Neuronal stem cell (in vitro differentiated cells): ENCODE measurements around the gene STMN3.
"Not testable (repeated sequence)": the region's sequence is repeated elsewhere in the genome, so short reads cannot be mapped to it uniquely, and the experiment has no call there.

Experiments used
- DNase-seq: peaks from one replicate; pipeline ENCODE4 v3.0.0-alpha.2; 2013; ENCODE audit warnings: low spot score
- H2AFZ ChIP-seq: one replicate; pipeline ENCODE4 v1.6.1; 2013; ENCODE audit warnings: mild to moderate bottlenecking, low read length, inconsistent platforms
- H2AK5ac ChIP-seq: 2 replicates; pipeline ENCODE4 v1.6.1; 2013; ENCODE audit warnings: low read depth, mild to moderate bottlenecking, inconsistent platforms, low read length, moderate library complexity, mixed read lengths
- H2BK120ac ChIP-seq: 2 replicates; pipeline ENCODE4 v1.6.1; 2013; ENCODE audit warnings: low read depth, mild to moderate bottlenecking, inconsistent platforms, low read length, moderate library complexity, mixed read lengths
- H2BK12ac ChIP-seq: one replicate; pipeline ENCODE4 v1.6.1; 2013; ENCODE audit warnings: low read length, inconsistent platforms
- H2BK15ac ChIP-seq: 2 replicates; pipeline ENCODE4 v1.6.1; 2013; ENCODE audit warnings: mild to moderate bottlenecking, low read length, inconsistent platforms, mixed read lengths
- H2BK5ac ChIP-seq: one replicate; pipeline ENCODE4 v1.6.1; 2013; ENCODE audit warnings: inconsistent platforms, mild to moderate bottlenecking, low read length, moderate library complexity
- H3K14ac ChIP-seq: one replicate; pipeline ENCODE4 v1.6.1; 2013; ENCODE audit warnings: low read length, inconsistent platforms
- H3K18ac ChIP-seq: 2 replicates; pipeline ENCODE4 v1.6.1; 2013; ENCODE audit warnings: low read length, inconsistent platforms
- H3K23ac ChIP-seq: 2 replicates; pipeline ENCODE4 v1.6.1; 2013; ENCODE audit warnings: low read depth, mild to moderate bottlenecking, mixed read lengths, low read length, inconsistent platforms; ENCODE audit not compliant: poor library complexity
- H3K27ac ChIP-seq: replicated peaks from 3 replicates; pipeline ENCODE4 v1.5.1; 2013; ENCODE audit warnings: low read length, inconsistent platforms
- H3K27me3 ChIP-seq, 3 experiments: 2 replicates each; pipeline ENCODE4 v1.6.1; 2013; ENCODE audit warnings: low read length in 3 of 3, mild to moderate bottlenecking in 2 of 3, inconsistent platforms in 1 of 3, low read depth in 1 of 3, mixed read lengths in 1 of 3, moderate library complexity in 1 of 3; ENCODE audit not compliant: control insufficient read depth in 3 of 3, insufficient read depth in 3 of 3
- H3K36me3 ChIP-seq, 2 donors: replicated peaks in 1 of 2; 2 replicates each; pipeline ENCODE4 v1.6.1; 2013; ENCODE audit warnings: low read length in 2 of 2; ENCODE audit not compliant: control insufficient read depth in 2 of 2, insufficient read depth in 2 of 2
- H3K4ac ChIP-seq: 2 replicates; pipeline ENCODE4 v1.6.1; 2013; ENCODE audit warnings: inconsistent platforms, mild to moderate bottlenecking, low read length, moderate library complexity
- H3K4me1 ChIP-seq, 2 donors: 1 replicate in 1 of 2; 2 replicates in 1 of 2; pipeline ENCODE4 v1.6.1; 2013; ENCODE audit warnings: low read length in 2 of 2, low read depth in 1 of 2; ENCODE audit not compliant: control insufficient read depth in 2 of 2, insufficient read depth in 1 of 2
- H3K4me2 ChIP-seq: one replicate; pipeline ENCODE4 v1.6.1; 2013; ENCODE audit warnings: mild to moderate bottlenecking, low read length, inconsistent platforms; ENCODE audit not compliant: insufficient read depth, poor library complexity, severe bottlenecking
- H3K4me3 ChIP-seq, 2 donors: 2 replicates each; pipeline ENCODE4 v1.5.1; 2013; ENCODE audit warnings: low read length in 2 of 2, mild to moderate bottlenecking in 2 of 2, inconsistent platforms in 1 of 2, moderate library complexity in 1 of 2
- H3K79me1 ChIP-seq: one replicate; pipeline ENCODE4 v1.6.1; 2013; ENCODE audit warnings: low read depth, mild to moderate bottlenecking, inconsistent platforms, low read length, moderate library complexity
- H3K9ac ChIP-seq: one replicate; pipeline ENCODE4 v1.6.1; 2013; ENCODE audit warnings: mild to moderate bottlenecking, low read depth, low read length, inconsistent platforms; ENCODE audit not compliant: poor library complexity
- H3K9me3 ChIP-seq, 2 donors: replicated peaks in 1 of 2; 2 replicates each; pipeline versions ENCODE3 to v1.6.1; 2013; ENCODE audit warnings: low read length in 2 of 2, mild to moderate bottlenecking in 2 of 2, inconsistent platforms in 1 of 2, low read depth in 1 of 2, mixed read lengths in 1 of 2, moderate library complexity in 1 of 2; ENCODE audit not compliant: control insufficient read depth in 2 of 2, insufficient read depth in 1 of 2
- H4K8ac ChIP-seq: one replicate; pipeline ENCODE4 v1.6.1; 2013; ENCODE audit warnings: low read depth, mild to moderate bottlenecking, inconsistent platforms, low read length, moderate library complexity
- H4K91ac ChIP-seq: one replicate; pipeline ENCODE4 v1.6.1; 2013; ENCODE audit warnings: low read length, low read depth, mild to moderate bottlenecking, inconsistent platforms; ENCODE audit not compliant: poor library complexity
- WGBS, 2 donors: extraction: QIAGEN DNeasy Blood & Tissue Kit; methylation state at CpG; one replicate each; pipeline ENCODE4 v1.1.7; 2013; ENCODE audit warnings: missing lambda C conversion rate in 2 of 2, mixed read lengths in 1 of 2; ENCODE audit not compliant: insufficient read length in 2 of 2, insufficient replicate concordance in 1 of 2; ENCODE audit errors: extremely low coverage in 2 of 2; 5-methylcytosine and 5-hydroxymethylcytosine counted together

The STMN3 gene

GRCh38 chr20:63602321-63602720, 50.9 kb downstream of the STMN3 start:
- H3K4me3 ChIP-seq, result no peak overlapping the region
- no peak overlapping the region for H3K14ac ChIP-seq
- no peaks in the 10 kb centered on the region for H3K4me1 ChIP-seq
- H3K27ac ChIP-seq, result no peak overlapping the region
- no peak overlapping the region for H3K18ac ChIP-seq
- peaks cover 23 to 61% of the 10 kb centered on the region in 2 donors for H3K36me3 ChIP-seq
- no peak overlapping the region for H3K9ac ChIP-seq
- no peak overlapping the region for H3K23ac ChIP-seq
- no peak overlapping the region for H2BK12ac ChIP-seq
- no peak overlapping the region for H2AK5ac ChIP-seq
- H4K8ac ChIP-seq, result no peak overlapping the region
- H4K91ac ChIP-seq, result no peak overlapping the region
- WGBS, 2 donors, result no CpG with 5 or more reads among the region's 3 CpGs
- H3K79me1 ChIP-seq, result no peaks in the 10 kb centered on the region
- no peak overlapping the region for H2BK15ac ChIP-seq
- H3K4me2 ChIP-seq, result no peak overlapping the region
- H2BK120ac ChIP-seq, result no peak overlapping the region
- DNase-seq, result no peak
- H2AFZ ChIP-seq, result no peak overlapping the region
- H2BK5ac ChIP-seq, result no peak overlapping the region
- no peaks in the 10 kb centered on the region for H3K9me3 ChIP-seq
- no peaks in the 10 kb centered on the region for H3K27me3 ChIP-seq
- no peak overlapping the region for H3K4ac ChIP-seq

GRCh38 chr20:63601679-63602078, 51.5 kb downstream of the STMN3 start:
- not testable (repeated sequence) for H3K27ac ChIP-seq, H2AFZ ChIP-seq, H3K14ac ChIP-seq, H2AK5ac ChIP-seq, H2BK12ac ChIP-seq, H2BK120ac ChIP-seq, H3K79me1 ChIP-seq, H3K27me3 ChIP-seq, H2BK5ac ChIP-seq, H3K4ac ChIP-seq, H2BK15ac ChIP-seq, H3K4me2 ChIP-seq, H4K91ac ChIP-seq, H4K8ac ChIP-seq, H3K4me1 ChIP-seq, H3K4me3 ChIP-seq, H3K23ac ChIP-seq, H3K9ac ChIP-seq, H3K18ac ChIP-seq, DNase-seq, H3K9me3 ChIP-seq
- WGBS, 2 donors, result no CpG with 5 or more reads among the region's 8 CpGs
- H3K36me3 ChIP-seq, result peaks cover 23 to 65% of the 10 kb centered on the region in 2 donors

- Histone ChIP-seq H4K8ac (no peak overlapping the region), H2BK5ac (no peak overlapping the region)
- WGBS, 2 donors, result no CpG with 5 or more reads among the region's 27 CpGs
Observed at GRCh38 chr20:63599396-63600050, 53.7 kb downstream of the STMN3 start.

GRCh38 chr20:63598479-63599395, 54.5 kb downstream of the STMN3 start:
- Histone ChIP-seq H3K9me3 (no peaks in the 10 kb centered on the region), H3K9ac (no peak overlapping the region), H2BK12ac (no peak overlapping the region), H3K4me3 (no peak overlapping the region), H3K79me1 (no peaks in the 10 kb centered on the region), H3K18ac (no peak overlapping the region), H4K8ac (no peak overlapping the region), H4K91ac (no peak overlapping the region), H3K27ac (no peak overlapping the region), H3K14ac (no peak overlapping the region), H2BK5ac (no peak overlapping the region), H2AFZ (no peak overlapping the region), H2BK120ac (no peak overlapping the region), H3K23ac (no peak overlapping the region), H2BK15ac (no peak overlapping the region), H3K36me3 (peaks cover 26 to 79% of the 10 kb centered on the region in 2 donors), H2AK5ac (no peak overlapping the region), H3K4ac (no peak overlapping the region), H3K4me1 (no peaks in the 10 kb centered on the region), H3K27me3 (no peaks in the 10 kb centered on the region), H3K4me2 (no peak overlapping the region)
- no CpG with 5 or more reads among the region's 33 CpGs for WGBS, 2 donors
- no peak for DNase-seq

More at GRCh38 chr20:63599396-63600050, 53.7 kb downstream of the STMN3 start:
- no peak overlapping the region for H3K4ac ChIP-seq
- H3K18ac ChIP-seq, result no peak overlapping the region
- no peak overlapping the region for H2BK12ac ChIP-seq
- no peak overlapping the region for H3K14ac ChIP-seq
- H3K4me1 ChIP-seq, result no peaks in the 10 kb centered on the region
- no peak overlapping the region for H2AFZ ChIP-seq
- H4K91ac ChIP-seq, result no peak overlapping the region
- no peak overlapping the region for H3K23ac ChIP-seq
- no peak overlapping the region for H2BK120ac ChIP-seq
- no peak overlapping the region for H3K4me3 ChIP-seq
- H3K9ac ChIP-seq, result no peak overlapping the region
- H3K79me1 ChIP-seq, result no peaks in the 10 kb centered on the region
- H2AK5ac ChIP-seq, result no peak overlapping the region
- H3K4me2 ChIP-seq, result no peak overlapping the region
- DNase-seq, result no peak
- H3K27me3 ChIP-seq, result no peaks in the 10 kb centered on the region
- no peak overlapping the region for H2BK15ac ChIP-seq
- H3K36me3 ChIP-seq, result peaks cover 26 to 76% of the 10 kb centered on the region in 2 donors
- no peaks in the 10 kb centered on the region for H3K9me3 ChIP-seq
- H3K27ac ChIP-seq, result no peak overlapping the region
